IPS DF 4.7 (cell line): Measurements from ENCODE around the gene NT5C1B.

ENCODE experiments used
- DNase-seq: peaks from one replicate; pipeline ENCODE4 v3.0.0-alpha.2; 2013; ENCODE audit warnings: low spot score; ENCODE audit errors: extremely low read depth

The NT5C1B gene

DNA sequence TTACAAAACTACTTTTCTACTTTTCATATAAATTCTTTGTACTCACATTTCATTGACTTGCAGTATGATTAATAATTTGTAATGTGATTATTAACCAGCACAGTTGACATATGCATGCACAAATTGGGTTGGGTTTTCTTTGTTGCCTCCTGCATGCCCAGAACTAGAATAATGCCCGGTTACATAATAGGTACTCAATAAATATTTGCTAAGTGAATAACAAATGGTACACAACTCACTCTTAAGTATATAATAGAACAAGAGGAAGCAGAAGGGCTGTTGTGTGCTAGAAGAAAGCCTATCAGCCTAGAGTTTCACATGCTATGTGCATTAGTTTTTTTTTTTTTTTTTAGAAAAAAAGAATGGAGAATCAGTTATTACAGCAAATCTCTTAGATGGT, 38.2 kb downstream of the NT5C1B start:
- no peak for DNase-seq

DNA sequence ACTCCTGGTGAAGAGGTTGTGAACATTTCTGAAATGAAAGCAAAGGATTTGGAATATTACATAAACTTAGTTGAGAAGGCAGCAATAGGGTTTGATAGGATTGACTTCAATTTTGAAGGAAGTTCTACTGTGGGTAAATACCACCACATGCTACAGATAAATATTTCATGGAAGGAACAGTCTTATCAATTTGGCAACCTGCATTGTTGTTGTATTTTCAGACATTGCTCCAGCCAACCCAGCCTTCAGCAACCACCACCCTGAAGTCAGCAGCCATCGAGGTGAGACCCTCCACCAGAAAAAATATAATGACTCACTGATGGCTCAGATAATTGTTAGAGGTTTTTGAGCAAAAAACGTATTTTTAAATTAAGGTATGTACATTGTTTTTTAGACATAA, 38.9 kb downstream of the NT5C1B start:
- DNase-seq, result no peak

DNA sequence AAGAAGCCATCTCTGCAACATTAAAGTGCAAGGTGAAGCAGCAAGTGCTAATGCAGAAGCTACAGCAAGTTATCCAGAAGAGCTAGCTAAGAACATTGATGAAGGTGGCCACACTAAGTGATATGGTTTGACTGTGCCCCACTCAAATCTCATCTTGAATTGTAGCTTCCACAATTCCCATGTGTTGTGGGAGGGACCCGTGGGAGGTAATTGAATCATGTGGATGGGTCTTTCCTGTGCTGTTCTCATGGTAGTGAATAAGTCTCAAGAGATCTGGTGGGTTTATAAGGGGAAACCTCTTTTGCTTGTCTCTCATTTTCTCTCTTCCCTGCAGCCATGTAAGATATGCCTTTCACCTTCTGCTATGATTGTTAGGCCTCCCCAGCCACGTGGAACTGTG, 40.3 kb downstream of the NT5C1B start:
- no peak for DNase-seq

DNA sequence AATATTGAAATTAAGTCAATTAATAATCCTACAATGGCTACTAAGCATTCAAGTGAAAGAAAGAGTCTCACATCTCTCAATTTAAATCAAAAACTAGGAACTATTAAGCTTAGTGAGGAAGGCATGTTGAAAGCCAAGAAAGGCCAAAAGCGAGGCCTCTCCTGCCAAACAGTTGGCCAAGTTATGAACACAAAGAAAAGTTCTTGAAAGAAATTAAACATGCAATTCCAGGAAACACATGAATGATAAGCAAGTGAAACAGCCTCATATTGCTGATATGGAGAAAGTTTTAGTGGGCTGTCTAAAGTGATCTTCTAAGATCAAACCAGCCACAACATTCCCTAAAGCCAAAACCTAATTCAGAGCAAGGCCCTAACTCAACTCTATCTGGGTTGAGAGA, 40.7 kb downstream of the NT5C1B start:
- no peak for DNase-seq

- no peak for DNase-seq
These were observed 42.8 kb downstream of the NT5C1B start for GRCh38 chr2:18546567-18546966.

DNA sequence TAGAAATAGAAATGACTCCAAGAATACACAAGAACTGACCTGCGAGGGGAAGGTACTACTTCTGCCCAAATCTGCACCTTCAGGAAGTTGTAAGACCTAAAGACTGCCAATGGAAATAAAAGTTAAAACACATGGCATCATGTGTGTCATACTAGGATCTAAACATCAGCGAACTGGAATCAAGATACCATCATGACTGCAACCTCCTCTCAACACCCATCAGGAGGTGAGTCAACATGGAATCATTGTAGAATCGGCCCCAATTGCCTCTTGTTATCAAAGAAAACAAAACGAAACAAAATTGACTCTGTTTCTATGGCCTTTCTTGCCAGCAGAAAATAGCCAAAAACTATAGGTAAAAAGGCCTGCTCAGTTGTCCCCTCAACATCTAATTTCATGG, 44.0 kb downstream of the NT5C1B start:
- DNase-seq, result no peak

DNA sequence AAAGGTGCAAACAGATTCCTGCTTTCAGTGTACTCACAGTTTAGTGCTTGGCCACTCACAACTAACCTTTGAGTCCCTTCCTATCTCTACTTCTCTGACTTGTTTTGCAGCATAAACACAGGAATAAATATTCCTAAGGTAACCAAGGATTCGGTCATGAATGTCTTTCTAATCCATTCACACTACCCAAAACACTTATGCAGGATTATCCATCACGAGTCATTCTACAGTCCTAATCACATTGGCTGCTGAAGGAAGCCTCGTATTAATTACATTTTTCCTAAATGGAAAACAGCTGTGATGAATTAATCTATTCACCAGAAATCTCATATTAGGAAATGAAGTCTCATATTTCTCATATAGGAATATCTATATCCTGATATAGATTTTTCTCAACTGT, 45.2 kb downstream of the NT5C1B start:
- DNase-seq, result no peak

DNA sequence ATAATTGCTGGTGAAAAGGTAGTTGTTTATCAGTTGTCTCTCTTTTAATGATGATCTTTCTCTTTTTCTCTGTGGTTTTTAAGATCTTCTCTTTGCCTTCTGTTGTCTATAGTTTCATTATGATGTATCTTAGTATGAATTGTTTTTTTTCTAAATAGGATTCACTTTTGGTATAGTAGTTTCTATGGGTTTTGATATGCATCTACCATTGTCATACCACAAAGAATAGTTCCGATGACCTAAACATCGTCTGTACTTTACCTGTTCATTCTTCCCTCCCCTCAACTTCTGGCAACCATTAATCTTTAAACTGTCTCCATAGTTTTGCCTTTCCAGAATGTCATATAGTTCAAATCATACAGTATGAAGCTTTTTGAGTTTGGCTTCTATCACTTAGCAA, 48.5 kb downstream of the NT5C1B start:
- DNase-seq, result no peak

- DNase-seq, result no peak
These were observed 52.7 kb downstream of the NT5C1B start for GRCh38 chr2:18536697-18537096.

DNA sequence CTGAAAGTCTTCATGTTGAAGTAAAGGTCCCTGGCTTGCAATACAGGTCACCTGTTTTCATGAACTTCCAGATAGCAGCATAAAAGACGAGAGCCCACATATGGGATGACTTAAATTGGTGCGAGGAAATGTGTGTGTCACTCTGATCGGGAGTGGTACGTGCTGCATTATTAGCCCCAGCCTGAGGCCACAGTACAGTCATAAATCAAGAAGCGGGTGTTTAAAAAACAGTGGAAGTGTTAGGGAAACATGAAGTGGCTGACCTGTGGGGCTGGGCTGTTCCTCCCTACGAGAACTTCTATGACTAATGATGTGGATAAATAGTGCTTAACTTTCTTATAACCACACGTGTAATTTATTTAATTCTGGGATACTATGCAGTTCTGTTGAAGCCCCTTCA, 53.3 kb downstream of the NT5C1B start:
- no peak for DNase-seq

GRCh38 chr2:18531194-18531593, 58.2 kb downstream of the NT5C1B start:
- no peak for DNase-seq

- DNase-seq, result no peak
These were observed 61.5 kb downstream of the NT5C1B start for GRCh38 chr2:18527822-18528221.

DNA sequence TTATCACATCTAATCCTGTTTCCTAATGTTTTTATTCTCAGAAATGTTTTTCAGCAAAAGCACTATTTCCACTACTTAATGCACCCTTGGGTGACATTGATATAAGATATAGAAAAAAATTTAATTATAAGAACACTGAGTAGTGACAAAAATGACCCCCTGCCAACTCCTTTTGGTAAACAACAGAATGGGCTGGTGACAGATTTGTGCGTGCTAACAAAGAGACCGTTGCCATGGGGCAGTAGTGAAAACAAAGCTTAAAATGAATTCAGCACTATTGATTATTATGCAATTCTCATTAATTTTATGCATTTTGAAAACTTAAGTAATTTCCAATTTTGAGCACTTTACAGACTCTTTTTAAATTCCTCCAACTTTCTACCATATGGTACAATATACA, 62.0 kb downstream of the NT5C1B start:
- DNase-seq, result no peak

- DNase-seq, result no peak
These were observed 62.9 kb downstream of the NT5C1B start for GRCh38 chr2:18526429-18526828.

GRCh38 chr2:18525852-18526251, 63.5 kb downstream of the NT5C1B start:
- no peak for DNase-seq

DNA sequence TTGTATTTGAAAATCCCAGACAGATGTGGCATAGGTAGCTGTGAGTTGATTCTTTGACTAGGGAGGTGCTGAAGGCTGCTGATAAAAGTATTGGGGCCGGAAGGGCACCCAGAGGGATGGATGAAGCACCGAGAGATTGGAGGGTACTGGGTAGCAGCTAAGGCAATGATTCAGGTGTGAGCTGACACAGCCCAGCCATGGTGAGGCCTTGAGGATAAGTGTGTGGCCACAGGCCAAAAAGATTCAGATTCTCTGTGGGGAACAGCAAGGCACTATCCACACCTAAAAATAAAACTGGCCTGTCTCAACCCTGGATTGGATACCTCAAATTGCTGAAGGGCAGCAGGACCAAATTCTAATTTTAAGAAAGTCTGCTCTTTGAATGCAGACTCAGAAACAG, 64.1 kb downstream of the NT5C1B start:
- no peak for DNase-seq

DNA sequence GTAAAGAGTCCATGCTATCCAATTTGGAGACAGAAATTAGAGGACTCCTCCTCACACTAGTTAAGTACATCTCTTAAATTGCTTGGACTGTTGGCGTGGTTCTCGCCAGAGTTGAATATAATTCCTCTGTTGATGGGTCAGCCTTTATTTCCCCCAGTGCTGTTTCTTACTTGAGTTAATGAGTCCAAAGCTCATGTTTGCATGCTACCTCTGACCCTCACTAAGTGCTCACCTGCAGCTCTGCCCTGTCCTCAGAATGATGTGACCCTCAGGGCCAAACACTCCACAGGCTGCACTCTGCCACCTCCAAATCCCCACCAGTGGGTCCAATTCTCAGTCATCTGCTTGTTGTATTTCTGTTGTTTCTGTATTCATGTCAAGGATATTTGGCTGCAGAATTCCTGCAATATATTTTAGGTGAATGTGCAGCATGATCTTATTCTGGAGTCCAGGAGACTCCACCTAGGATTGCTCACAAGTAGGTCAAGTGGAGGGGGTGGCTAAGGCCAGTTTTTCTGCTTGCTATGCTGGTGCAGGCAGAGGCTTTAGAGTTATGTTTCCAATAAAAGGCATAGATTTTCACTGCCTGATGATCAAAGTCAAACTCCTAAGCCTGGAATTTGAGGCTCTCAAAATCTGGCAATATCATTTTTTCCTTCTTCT, 66.8 kb downstream of the NT5C1B start:
- no peak for DNase-seq

- peak; percentile 36 for DNase-seq
These were observed 68.6 kb downstream of the NT5C1B start for GRCh38 chr2:18520451-18521425.

DNA sequence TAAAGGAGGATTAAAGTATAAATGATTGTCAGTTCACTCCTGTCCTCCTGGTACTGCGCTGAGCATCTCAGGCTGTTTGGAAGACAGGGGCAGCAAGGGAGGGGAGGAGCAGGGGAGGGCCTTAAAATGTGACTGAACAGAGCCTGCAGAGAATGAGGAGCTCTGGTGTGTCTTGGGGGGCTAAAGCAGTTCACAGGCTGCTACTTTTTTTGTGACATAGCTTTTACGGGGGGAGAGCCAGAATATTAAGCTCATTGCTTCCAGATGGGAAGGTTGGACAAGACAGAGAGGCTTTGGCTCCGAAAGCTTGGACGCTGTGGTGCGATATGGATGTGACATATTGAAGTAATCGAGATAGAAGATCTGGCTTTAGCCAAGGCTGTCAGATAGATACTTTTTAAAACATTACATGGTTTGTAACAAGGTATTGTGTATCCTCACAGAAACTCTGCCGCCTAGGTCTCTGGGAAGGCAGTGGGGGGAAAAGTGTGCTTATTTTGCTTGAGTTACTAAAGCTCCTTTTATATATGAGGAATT, 69.4 kb downstream of the NT5C1B start:
- no peak for DNase-seq

GRCh38 chr2:18518116-18519111, 71.0 kb downstream of the NT5C1B start:
- DNase-seq, result no peak

GRCh38 chr2:18517386-18517785, 72.0 kb downstream of the NT5C1B start:
- DNase-seq, result no peak
